VCaP (cell line): ENCODE data around the gene CTCFL.

Source experiments
- H3K27ac ChIP-seq: fragments of 450-650 bp; 2 replicates; pipeline ENCODE4 v1.5.1; 2017
- TF ChIP-seq, protein P1 (sequence below): fragments of 450-650 bp; conservative IDR thresholded peaks from 2 replicates; pipeline ENCODE4 v1.5.1; 2017; ENCODE audit warnings: mild to moderate bottlenecking, moderate library complexity

Gene CTCFL

GRCh38 chr20:57558614-57559288 is 33.8 kb upstream of the CTCFL start:
- H3K27ac ChIP-seq: no peak overlapping the region
- TF ChIP-seq, protein P1, sequence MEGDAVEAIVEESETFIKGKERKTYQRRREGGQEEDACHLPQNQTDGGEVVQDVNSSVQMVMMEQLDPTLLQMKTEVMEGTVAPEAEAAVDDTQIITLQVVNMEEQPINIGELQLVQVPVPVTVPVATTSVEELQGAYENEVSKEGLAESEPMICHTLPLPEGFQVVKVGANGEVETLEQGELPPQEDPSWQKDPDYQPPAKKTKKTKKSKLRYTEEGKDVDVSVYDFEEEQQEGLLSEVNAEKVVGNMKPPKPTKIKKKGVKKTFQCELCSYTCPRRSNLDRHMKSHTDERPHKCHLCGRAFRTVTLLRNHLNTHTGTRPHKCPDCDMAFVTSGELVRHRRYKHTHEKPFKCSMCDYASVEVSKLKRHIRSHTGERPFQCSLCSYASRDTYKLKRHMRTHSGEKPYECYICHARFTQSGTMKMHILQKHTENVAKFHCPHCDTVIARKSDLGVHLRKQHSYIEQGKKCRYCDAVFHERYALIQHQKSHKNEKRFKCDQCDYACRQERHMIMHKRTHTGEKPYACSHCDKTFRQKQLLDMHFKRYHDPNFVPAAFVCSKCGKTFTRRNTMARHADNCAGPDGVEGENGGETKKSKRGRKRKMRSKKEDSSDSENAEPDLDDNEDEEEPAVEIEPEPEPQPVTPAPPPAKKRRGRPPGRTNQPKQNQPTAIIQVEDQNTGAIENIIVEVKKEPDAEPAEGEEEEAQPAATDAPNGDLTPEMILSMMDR: no peak

GRCh38 chr20:57557926-57558613 is 33.1 kb upstream of the CTCFL start:
- TF ChIP-seq, protein P1: no peak
- no peak overlapping the region for H3K27ac ChIP-seq

DNA sequence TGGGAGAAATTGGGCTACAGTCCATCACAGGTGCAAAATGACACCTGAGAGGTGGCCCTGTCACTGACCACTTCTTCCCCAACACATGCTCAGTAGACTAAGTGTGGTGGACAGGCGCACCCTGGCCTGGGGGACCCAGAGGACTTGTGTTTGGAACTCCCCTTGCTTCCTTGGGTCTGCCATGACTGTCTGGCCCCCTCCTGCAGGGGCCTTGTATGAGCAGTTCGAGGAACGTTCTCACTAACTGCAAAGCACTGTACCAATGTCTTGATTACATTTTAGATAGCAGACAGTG is 32.0 kb upstream of the CTCFL start:
- no peak overlapping the region for H3K27ac ChIP-seq
- TF ChIP-seq, protein P1: no peak

- H3K27ac ChIP-seq: no peak overlapping the region
- TF ChIP-seq, protein P1: no peak
Observed at GRCh38 chr20:57555457-57556184, 30.7 kb upstream of the CTCFL start.

DNA sequence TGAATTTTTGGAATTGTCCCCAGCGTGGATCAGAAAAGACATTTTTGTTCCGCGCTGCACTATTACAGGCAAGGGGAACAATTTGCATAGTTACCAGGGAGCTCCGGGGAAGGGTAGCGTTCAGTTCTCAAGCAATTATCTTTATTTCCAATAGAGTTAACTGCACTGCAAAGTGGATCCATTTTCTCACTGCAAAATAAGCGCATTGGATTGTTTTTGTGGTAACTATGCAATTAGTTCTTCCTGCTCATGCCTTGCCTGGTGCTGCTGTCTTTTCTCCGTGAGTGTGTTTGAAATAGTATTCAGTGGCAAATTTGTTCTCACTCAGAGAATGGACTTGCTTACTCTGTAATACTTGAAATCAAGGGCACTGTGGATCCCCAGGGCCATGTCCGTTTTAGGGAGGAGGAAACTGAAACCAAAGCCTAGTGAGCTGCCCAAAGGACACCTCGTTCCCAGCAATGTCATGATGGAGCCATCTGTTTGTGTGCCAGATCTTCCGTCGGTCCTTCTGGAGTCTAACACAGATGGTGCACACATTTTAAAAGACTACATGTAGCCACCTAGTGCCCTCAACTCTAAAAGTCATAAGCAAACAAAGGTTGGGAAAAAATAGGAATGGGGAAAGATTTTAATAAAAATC is 28.6 kb upstream of the CTCFL start:
- TF ChIP-seq, protein P1: no peak
- no peak overlapping the region for H3K27ac ChIP-seq

DNA sequence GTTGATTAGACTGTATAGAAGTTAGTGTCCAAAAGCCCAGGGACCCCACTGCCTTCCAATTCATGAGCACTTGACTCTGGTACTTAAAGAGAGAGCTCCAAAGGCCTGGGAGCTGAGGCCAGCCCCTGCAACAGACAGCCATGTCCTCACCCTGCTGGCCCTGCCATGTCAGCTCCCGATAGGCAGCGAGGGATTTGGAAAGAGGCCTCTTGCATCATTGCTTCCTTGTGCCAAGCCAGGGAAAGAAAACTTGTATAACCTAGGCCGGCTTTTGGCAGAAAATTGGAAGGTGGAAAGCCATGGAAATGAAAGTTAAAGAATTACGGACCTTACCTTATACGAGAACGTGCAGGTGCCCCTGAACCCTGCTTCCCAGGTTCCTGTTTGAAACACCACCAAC is 27.5 kb upstream of the CTCFL start:
- TF ChIP-seq, protein P1: no peak
- H3K27ac ChIP-seq: no peak overlapping the region
